DOHH2 (cell line): ENCODE measurements around the gene CDK5RAP2.

Source experiments
- CTCF ChIP-seq: fragments of 200-600 bp; sonication (generic); IDR thresholded peaks from one replicate; pipeline ENCODE4 v1.5.1; 2014; ENCODE audit warnings: antibody characterized with exemption, mild to moderate bottlenecking, low read depth, low read length; ENCODE audit not compliant: poor library complexity, severe bottlenecking
- EZH2phosphoT487 ChIP-seq: fragments of 200-600 bp; sonication (generic); IDR thresholded peaks from 2 replicates; pipeline ENCODE4 v1.6.1; 2017; ENCODE audit warnings: borderline replicate concordance, mild to moderate bottlenecking, antibody characterized with exemption, low read length, moderate library complexity, mixed read lengths

- peak; percentile 84 for TF ChIP-seq CTCF
- no peak for TF ChIP-seq EZH2phosphoT487
These were observed 102.4 kb downstream of the CDK5RAP2 start for GRCh38 chr9:120477534-120478001.
